Measurements from ENCODE around the gene TMEM154.
"Not testable (repeated sequence)": the region's sequence is repeated elsewhere in the genome, so short reads cannot be mapped to it uniquely, and the experiment has no call there.

The TMEM154 gene

DNA sequence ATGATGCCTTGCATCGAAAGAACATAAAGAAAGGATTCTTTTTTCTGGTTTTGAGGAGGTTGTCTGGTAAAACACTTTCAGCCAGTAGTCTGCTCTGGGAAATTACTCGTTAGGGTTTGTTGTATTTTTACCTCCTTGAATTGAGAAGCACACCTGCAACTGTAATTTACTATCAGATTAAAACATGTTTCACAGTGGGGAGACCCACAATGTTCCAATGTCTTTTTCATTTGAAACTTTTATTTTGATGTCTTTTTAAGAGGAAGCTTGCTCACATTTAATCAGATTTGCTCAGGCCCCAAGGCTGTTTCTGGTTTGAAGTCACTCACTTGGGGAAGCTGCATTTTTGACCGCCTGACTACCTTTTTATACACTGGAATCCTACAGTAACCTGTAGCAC, 12.0 kb downstream of the TMEM154 start:
- intact Hi-C loops (cut with micrococcal nuclease) = loop anchor here (10.0 kb wide), 1 partner anchor 107 kb away; the partner anchor contains the start of genes ARFIP1 and TIGD4
- peaks cover 28% of the 10 kb centered on the region for H3K4me1 Mint-ChIP-seq (ENCODE audit: low read depth)
- no peaks in the 10 kb centered on the region for H3K36me3 Mint-ChIP-seq (ENCODE audit: low read depth)
- no peak overlapping the region for H3K27ac Mint-ChIP-seq
- no peaks in the 10 kb centered on the region for H3K27me3 Mint-ChIP-seq
- H3K9me3 Mint-ChIP-seq = no peaks in the 10 kb centered on the region
- H3K4me3 Mint-ChIP-seq = no peak overlapping the region

DNA sequence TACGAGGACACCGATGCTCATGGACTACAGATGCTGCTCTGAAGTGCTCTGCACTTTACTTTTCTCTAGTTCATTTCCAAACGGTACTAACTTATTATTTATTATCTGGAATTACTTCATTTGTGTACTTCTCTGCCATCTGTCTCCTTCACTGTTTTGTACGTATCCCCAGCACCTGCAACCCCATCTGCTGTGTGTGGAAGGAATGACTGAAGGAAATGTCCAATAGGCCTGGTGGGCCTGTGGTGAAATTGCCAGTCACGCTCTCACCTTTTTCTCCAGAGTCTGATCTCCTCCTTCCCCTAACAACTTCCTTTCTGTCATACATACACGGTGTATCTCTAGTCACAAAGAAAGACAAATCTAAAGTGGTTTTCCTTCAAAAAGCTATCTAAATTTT, 12.9 kb downstream of the TMEM154 start:
- Mint-ChIP-seq H3K36me3 (ENCODE audit: low read depth) (no peaks in the 10 kb centered on the region), H3K4me1 (ENCODE audit: low read depth) (peaks cover 37% of the 10 kb centered on the region), H3K9me3 (no peaks in the 10 kb centered on the region), H3K27ac (no peak overlapping the region), H3K4me3 (no peak overlapping the region), H3K27me3 (no peaks in the 10 kb centered on the region)
- intact Hi-C loops (cut with micrococcal nuclease) = loop anchor here (10.0 kb wide), 1 partner anchor 108 kb away; the partner anchor contains the start of genes ARFIP1 and TIGD4

DNA sequence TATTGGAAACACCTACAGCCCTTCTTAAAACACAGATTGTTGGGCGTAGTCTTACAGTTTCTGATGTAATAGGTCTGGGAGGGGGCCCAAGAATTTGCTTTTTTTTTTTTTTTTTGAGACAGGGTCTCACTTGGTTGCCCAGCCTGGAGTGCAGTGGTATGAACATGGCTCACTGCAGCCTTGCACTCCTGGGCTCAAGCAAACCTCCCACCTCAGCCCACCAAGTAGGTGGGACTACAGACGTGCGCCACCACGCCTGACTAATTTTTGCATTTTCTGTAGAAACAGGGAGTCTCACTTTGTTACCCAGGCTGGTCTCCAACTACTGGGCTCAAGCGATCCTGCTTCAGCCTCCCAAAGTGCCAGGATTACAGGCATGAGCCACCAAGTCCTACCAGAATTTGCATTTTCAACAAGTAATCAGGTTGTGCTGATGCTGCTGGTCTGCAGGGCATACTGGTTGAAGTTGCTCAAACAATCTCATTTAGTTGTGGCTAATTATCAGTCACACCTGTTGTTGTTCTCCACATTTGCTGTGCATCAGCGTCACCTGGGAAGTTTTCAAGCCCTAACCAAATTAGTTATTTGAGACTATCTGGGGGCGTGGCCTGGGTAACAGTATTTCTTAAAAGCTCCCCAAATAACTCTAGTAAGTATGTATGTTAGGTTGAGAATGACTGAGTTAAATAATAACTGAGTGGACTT, 14.0 kb downstream of the TMEM154 start:
- Mint-ChIP-seq H3K27ac (no peak overlapping the region), H3K9me3 (no peaks in the 10 kb centered on the region), H3K4me3 (no peak overlapping the region), H3K4me1 (ENCODE audit: low read depth) (peaks cover 44% of the 10 kb centered on the region), H3K36me3 (ENCODE audit: low read depth) (no peaks in the 10 kb centered on the region), H3K27me3 (no peaks in the 10 kb centered on the region)
- intact Hi-C loops (cut with micrococcal nuclease) = loop anchor here (10.0 kb wide), 1 partner anchor 109 kb away; the partner anchor contains the start of genes ARFIP1 and TIGD4

DNA sequence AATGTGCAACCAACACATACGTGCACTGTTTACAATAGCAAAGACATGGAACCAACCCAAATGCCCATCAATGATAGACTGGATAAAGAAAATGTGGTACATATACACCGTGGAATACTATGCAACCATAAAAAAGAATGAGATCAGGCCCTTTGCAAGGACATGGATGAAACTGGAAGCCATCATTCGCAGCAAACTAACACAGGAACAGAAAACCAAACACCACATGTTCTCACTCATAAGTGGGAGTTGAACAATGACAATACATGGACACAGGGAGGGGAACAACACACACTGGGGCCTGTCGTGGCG, 15.8 kb downstream of the TMEM154 start:
- H3K27me3 Mint-ChIP-seq; H3K9me3 Mint-ChIP-seq; H3K36me3 Mint-ChIP-seq (ENCODE audit: low read depth): not testable (repeated sequence)
- H3K4me1 Mint-ChIP-seq (ENCODE audit: low read depth) = peaks cover 46% of the 10 kb centered on the region
- peak overlapping the region; percentile 65 for H3K4me3 Mint-ChIP-seq
- H3K27ac Mint-ChIP-seq = peak overlapping the region; percentile 81
- intact Hi-C loops (cut with micrococcal nuclease) = loop anchor here (10.0 kb wide), 1 partner anchor 111 kb away; the partner anchor contains the start of genes ARFIP1 and TIGD4

DNA sequence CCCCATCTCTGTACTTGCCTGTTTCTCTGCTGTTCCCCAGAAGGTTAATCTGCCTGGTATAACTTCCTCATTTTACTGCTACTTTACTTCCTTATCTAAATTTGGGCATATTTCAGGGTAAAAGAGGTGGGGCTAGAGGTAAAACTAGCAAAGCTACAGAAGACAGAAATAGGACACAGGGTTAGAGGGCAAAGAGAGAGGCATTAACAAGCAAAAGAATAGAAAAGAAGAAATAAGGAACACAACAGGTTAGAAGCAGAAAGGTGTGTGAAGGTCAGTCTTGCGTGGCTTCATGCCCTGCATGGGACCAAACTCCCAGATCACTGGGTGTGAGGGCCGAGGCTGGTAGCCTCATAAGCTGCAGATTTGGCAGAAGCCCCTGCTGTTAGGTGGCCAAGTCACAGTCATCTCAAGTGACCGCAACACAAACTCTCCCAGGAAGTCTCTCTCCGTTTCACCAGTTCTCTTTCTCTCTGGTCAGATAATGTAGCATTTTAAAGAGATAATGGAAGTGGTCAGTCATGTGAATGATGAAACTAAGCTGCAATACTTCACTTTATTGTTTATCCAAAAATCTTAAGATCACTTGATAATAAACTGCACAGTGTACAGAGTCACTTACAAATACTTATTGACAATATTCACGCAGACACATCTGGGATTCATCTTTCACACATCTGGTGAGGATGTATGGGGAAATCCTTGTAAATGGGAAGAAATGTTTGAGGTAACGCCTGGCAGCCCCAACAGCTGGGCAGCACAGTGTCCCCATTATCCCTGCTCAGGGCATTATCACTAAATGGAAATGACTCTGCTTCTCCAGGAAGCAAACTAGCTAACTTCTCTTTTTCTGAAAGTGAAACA, 16.4 kb downstream of the TMEM154 start:
- intact Hi-C loops (cut with micrococcal nuclease) = loop anchor here (10.0 kb wide), 1 partner anchor 111 kb away; the partner anchor contains the start of genes ARFIP1 and TIGD4
- no peaks in the 10 kb centered on the region for H3K27me3 Mint-ChIP-seq
- peaks cover 8% of the 10 kb centered on the region for H3K9me3 Mint-ChIP-seq
- peaks cover 1% of the 10 kb centered on the region for H3K36me3 Mint-ChIP-seq (ENCODE audit: low read depth)
- peaks cover 46% of the 10 kb centered on the region for H3K4me1 Mint-ChIP-seq (ENCODE audit: low read depth)
- H3K27ac Mint-ChIP-seq = peak overlapping the region; percentile 81
- H3K4me3 Mint-ChIP-seq = peak overlapping the region; percentile 65

DNA sequence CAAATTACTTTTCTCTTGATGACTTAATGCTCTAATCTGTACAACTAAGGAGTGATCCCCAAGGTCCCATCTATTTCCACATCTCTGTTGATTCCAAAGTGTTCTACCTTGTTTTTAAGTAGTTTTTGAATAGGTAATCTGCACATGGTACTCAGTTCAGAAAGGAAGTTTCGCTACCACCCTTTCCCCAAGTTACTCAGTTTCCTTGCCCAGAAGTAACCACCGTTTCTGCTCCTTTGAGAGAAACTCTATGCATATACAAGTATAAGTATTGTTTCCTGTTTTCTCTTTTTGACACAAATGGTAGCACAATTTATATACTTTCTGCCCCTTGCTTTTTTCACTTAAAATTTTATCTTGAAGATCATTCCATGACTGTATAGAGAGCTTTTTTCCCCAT, 18.1 kb downstream of the TMEM154 start:
- intact Hi-C loops (cut with micrococcal nuclease) = loop anchor here (10.0 kb wide), 1 partner anchor 113 kb away; the partner anchor contains the start of genes ARFIP1 and TIGD4
- Mint-ChIP-seq H3K9me3 (peaks cover 26% of the 10 kb centered on the region), H3K27ac (peak overlapping the region; percentile 81), H3K36me3 (ENCODE audit: low read depth) (peaks cover 18% of the 10 kb centered on the region), H3K4me1 (ENCODE audit: low read depth) (peaks cover 46% of the 10 kb centered on the region), H3K27me3 (no peaks in the 10 kb centered on the region), H3K4me3 (no peak overlapping the region)

DNA sequence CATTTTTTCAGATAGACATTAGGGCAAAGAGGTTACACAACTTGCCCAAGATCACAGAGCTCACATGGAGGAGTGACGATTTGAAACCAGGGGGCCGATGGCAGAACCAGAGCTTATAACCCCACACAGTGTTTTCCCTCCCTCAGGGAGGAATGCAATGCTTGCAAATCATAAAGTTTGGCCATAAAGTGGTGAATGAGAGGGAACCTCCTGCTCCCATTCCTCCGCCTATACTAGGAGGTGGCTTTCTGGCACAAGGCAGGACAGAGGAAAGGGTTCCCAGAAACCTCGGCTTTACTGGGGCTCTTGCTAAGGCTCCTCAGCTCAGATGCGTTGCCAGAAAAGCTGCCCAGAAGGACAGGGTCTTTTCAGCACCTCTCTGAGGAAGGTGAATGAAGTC, 19.3 kb downstream of the TMEM154 start:
- Mint-ChIP-seq H3K4me3 (no peak overlapping the region), H3K27ac (peak overlapping the region; percentile 18), H3K36me3 (ENCODE audit: low read depth) (peaks cover 22% of the 10 kb centered on the region), H3K27me3 (no peaks in the 10 kb centered on the region), H3K9me3 (peaks cover 30% of the 10 kb centered on the region), H3K4me1 (ENCODE audit: low read depth) (peaks cover 46% of the 10 kb centered on the region)
- intact Hi-C loops (cut with micrococcal nuclease) = loop anchor here (10.0 kb wide), 1 partner anchor 114 kb away; the partner anchor contains the start of genes ARFIP1 and TIGD4

DNA sequence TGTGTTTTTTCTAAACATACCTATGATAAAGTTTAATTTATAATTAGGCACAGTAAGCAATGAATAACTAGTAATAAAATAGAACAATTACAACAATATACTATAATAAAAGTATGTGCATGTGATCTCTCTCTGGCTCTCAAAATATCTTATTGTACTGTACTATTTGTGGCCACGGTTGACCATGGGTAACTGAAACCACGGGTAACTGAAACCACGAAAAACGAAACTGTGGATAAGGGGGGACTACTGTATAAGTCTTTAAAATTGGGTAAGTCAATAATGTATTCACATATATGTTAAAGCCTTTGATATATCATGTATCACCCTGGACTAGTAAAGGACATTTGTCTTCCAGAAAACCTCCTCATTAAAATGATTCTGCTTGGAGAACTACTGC, 20.0 kb downstream of the TMEM154 start:
- Mint-ChIP-seq H3K4me3 (no peak overlapping the region), H3K27ac (no peak overlapping the region), H3K4me1 (ENCODE audit: low read depth) (peaks cover 41% of the 10 kb centered on the region), H3K27me3 (no peaks in the 10 kb centered on the region), H3K9me3 (peaks cover 30% of the 10 kb centered on the region), H3K36me3 (ENCODE audit: low read depth) (peaks cover 22% of the 10 kb centered on the region)
- intact Hi-C loops (cut with micrococcal nuclease) = loop anchor here (10.0 kb wide), 1 partner anchor 115 kb away; the partner anchor contains the start of genes ARFIP1 and TIGD4

DNA sequence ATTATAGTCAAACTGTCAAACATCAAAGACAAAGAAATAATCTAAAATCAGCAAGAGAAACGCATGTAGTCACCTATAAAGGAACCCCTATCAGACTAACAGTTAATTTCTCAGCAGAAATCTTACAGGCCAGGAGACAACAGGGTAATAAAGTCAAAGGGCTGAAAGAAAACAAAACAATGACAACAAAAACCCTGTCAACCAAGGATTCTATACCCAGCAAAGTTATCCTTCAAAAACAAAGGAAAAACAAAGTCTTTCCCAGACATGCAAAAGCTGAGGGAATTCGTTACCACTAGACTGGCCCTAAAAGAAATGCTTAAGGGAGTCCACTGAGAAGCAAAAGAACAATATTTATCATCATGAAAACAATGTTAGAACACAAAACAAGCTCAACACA, 22.1 kb downstream of the TMEM154 start:
- no peak overlapping the region for H3K27ac Mint-ChIP-seq
- peaks cover 22% of the 10 kb centered on the region for H3K36me3 Mint-ChIP-seq (ENCODE audit: low read depth)
- H3K4me3 Mint-ChIP-seq = no peak overlapping the region
- intact Hi-C loops (cut with micrococcal nuclease) = no loop called here
- peaks cover 30% of the 10 kb centered on the region for H3K9me3 Mint-ChIP-seq
- peaks cover 21% of the 10 kb centered on the region for H3K4me1 Mint-ChIP-seq (ENCODE audit: low read depth)
- H3K27me3 Mint-ChIP-seq = no peaks in the 10 kb centered on the region

DNA sequence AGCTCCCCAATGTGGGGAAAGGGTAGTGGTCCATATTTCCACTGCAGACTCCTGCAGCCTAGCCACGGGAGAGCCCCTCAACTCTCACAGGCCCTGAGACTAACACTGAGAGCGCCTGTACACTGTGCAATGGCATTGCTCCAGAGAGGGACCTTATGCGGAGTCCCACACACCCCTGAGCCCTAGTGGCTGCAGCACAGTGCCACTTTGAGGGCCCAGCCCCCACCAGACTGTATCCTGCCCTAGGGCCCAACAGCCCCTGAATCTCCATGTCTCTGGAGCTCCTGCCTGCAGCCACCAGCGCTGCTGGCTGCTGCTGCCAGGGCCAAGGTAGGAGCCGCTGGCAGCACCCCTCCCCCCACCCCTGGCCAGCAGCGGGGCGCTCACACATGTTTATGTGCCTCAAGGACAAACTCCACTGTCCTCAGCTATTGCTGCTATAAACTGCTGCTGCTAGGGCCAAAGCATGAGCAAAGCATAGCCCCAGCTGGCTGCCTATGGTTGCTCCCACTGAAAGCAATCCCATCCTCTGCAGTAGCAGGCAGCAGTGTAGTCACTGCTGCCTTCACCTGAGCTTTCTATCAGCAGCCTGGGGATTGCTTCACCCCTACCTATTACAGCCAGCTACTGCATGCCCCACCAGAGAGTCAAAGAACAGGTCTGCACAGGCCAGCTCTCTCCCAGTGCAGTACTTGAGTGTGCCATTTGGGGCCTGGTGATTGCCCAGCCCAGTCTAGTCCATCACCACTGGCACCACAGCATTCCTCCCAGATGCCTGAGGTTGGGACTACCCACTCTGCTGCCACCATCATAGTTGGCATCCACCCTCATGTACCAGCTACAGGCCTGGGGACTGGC, 24.3 kb downstream of the TMEM154 start:
- Mint-ChIP-seq H3K4me3 (no peak overlapping the region), H3K9me3 (peaks cover 30% of the 10 kb centered on the region), H3K4me1 (ENCODE audit: low read depth) (no peaks in the 10 kb centered on the region), H3K27ac (no peak overlapping the region), H3K36me3 (ENCODE audit: low read depth) (peaks cover 30% of the 10 kb centered on the region), H3K27me3 (no peaks in the 10 kb centered on the region)
- intact Hi-C loops (cut with micrococcal nuclease) = no loop called here

DNA sequence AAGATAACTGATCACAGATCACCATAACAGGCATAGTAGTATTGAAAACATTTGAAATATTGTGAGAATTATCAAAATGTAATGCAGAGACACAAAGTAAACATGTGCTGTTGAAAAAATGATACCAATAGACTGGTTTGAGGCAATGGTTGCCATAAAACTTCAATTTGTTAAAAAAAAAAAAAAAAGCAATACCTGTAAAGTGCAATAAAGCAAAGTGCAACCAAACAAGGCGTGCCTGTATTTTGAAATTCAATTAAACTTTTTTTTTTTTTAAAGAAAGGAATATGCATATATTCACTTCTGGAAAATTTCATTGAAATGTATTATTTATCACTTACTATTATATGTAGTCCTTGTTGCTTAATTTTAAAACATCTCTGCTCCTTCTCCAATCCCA, 27.7 kb downstream of the TMEM154 start:
- Mint-ChIP-seq H3K27me3 (no peaks in the 10 kb centered on the region), H3K36me3 (ENCODE audit: low read depth) (peaks cover 23% of the 10 kb centered on the region), H3K9me3 (peaks cover 9% of the 10 kb centered on the region), H3K27ac (no peak overlapping the region), H3K4me3 (no peak overlapping the region), H3K4me1 (ENCODE audit: low read depth) (no peaks in the 10 kb centered on the region)
- intact Hi-C loops (cut with micrococcal nuclease) = no loop called here

DNA sequence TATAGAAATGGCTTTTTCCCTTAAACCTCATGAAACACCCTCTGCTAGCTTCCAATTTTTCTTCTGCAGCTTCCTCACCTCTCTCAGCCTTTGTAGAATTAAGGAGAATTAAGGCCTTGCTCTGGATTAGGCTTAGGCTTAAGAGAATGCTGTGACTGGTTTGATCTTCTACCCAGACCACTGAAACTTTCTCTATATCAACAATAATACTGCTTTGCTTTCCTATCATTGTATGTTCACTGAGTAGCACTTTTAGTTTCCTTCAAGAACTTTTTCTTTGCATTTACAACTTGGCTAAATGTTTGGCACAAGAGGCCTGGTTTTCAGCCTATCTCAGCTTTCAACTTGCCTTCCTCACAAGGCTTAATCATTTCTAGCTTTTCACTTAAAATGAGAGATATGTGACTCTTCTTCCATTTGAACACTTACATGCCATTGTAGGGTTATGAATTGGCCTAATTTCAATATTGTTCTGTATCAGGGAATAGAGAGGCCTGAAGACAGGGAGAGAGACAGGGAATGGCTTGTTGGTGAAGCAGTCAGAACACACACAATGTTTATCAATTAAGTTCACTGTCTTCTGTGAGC, 28.2 kb downstream of the TMEM154 start:
- Mint-ChIP-seq H3K36me3 (ENCODE audit: low read depth) (peaks cover 18% of the 10 kb centered on the region), H3K27ac (no peak overlapping the region), H3K4me1 (ENCODE audit: low read depth) (peaks cover 4% of the 10 kb centered on the region), H3K9me3 (peaks cover 3% of the 10 kb centered on the region), H3K27me3 (no peaks in the 10 kb centered on the region), H3K4me3 (no peak overlapping the region)
- intact Hi-C loops (cut with micrococcal nuclease) = no loop called here

DNA sequence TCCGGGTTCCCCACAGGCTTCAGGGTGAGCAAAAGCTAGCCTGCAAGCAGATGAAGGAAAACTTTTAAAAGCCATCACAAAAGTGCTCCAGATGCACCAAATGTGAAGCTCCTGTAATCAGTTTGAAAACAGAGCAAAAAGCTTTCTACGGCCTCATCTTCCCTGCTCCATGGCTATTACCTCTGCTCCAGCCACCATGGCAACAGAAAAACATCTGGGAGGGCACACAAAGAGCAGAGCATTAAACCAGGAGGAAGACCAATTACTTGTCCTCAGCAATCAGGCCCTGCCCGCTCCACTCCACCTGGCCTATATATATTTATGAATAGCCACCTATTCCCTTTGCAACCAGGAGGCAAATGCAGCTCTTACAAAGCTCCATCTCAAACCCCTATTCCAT, 33.6 kb downstream of the TMEM154 start:
- H3K27ac Mint-ChIP-seq = peak overlapping the region; percentile 3
- peaks cover 9% of the 10 kb centered on the region for H3K36me3 Mint-ChIP-seq (ENCODE audit: low read depth)
- peaks cover 38% of the 10 kb centered on the region for H3K4me1 Mint-ChIP-seq (ENCODE audit: low read depth)
- no peaks in the 10 kb centered on the region for H3K9me3 Mint-ChIP-seq
- no peak overlapping the region for H3K4me3 Mint-ChIP-seq
- no peaks in the 10 kb centered on the region for H3K27me3 Mint-ChIP-seq
- intact Hi-C loops (cut with micrococcal nuclease) = loop anchor here (10.0 kb wide), 2 partner anchors 59 to 89 kb away; no protein-coding TSS in a partner anchor
